ENCODE measurements around the gene HOXB8.

- TF ChIP-seq CTCF (IDR thresholded peaks at IDR 0.05) (no peak), ZFX (IDR thresholded peaks at IDR 0.05; ENCODE audit: borderline replicate concordance) (no peak)
These were observed 34.6 kb upstream of the HOXB8 start for GRCh38 chr17:48649741-48650140.

Measured in 22Rv1 (cell line).